ENCODE results near the gene LYSMD2.

LYSMD2 gene

GRCh38 chr15:51677452-51677851, 60.0 kb downstream of the LYSMD2 start:
- TF ChIP-seq EZH2 (IDR thresholded peaks at IDR 0.05), result no peak
- no peak for TF ChIP-seq FOXP2 (optimal IDR thresholded peaks at IDR 0.05; ENCODE audit: control extremely low read depth, extremely low read length, insufficient read depth)
- no peak for TF ChIP-seq POLR2AphosphoS5 (IDR thresholded peaks at IDR 0.05; ENCODE audit: borderline replicate concordance, low read depth, low read length)
- no peak overlapping the region for H3K27ac ChIP-seq
- no peaks in the 10 kb centered on the region for H3K9me3 ChIP-seq (ENCODE audit: low read depth, low read length)
- H3K36me3 ChIP-seq (ENCODE audit: insufficient read depth, low read length), result no peaks in the 10 kb centered on the region
- DNase-seq (ENCODE audit: low read depth, low spot score), result no peak
- no peak overlapping the region for H3K9ac ChIP-seq (ENCODE audit: insufficient read length)
- H3K4me3 ChIP-seq, result no peak overlapping the region

GRCh38 chr15:51677021-51677420, 60.4 kb downstream of the LYSMD2 start:
- no peak for DNase-seq (ENCODE audit: low read depth, low spot score)
- Histone ChIP-seq H3K9ac (ENCODE audit: insufficient read length) (no peak overlapping the region), H3K9me3 (ENCODE audit: low read depth, low read length) (no peaks in the 10 kb centered on the region), H3K4me3 (no peak overlapping the region), H3K36me3 (ENCODE audit: insufficient read depth, low read length) (no peaks in the 10 kb centered on the region), H3K27ac (no peak overlapping the region)
- TF ChIP-seq POLR2AphosphoS5 (IDR thresholded peaks at IDR 0.05; ENCODE audit: borderline replicate concordance, low read depth, low read length), result no peak
- TF ChIP-seq EZH2 (IDR thresholded peaks at IDR 0.05), result no peak
- no peak for TF ChIP-seq FOXP2 (optimal IDR thresholded peaks at IDR 0.05; ENCODE audit: control extremely low read depth, extremely low read length, insufficient read depth)

- Histone ChIP-seq H3K27ac (no peak overlapping the region), H3K9ac (ENCODE audit: insufficient read length) (no peak overlapping the region), H3K9me3 (ENCODE audit: low read depth, low read length) (no peaks in the 10 kb centered on the region), H3K36me3 (ENCODE audit: insufficient read depth, low read length) (no peaks in the 10 kb centered on the region), H3K4me3 (no peak overlapping the region)
- TF ChIP-seq FOXP2 (optimal IDR thresholded peaks at IDR 0.05; ENCODE audit: control extremely low read depth, extremely low read length, insufficient read depth), result no peak
- TF ChIP-seq EZH2 (IDR thresholded peaks at IDR 0.05), result no peak
- no peak for TF ChIP-seq POLR2AphosphoS5 (IDR thresholded peaks at IDR 0.05; ENCODE audit: borderline replicate concordance, low read depth, low read length)
- no peak for DNase-seq (ENCODE audit: low read depth, low spot score)
Observed at GRCh38 chr15:51675234-51675633, 62.2 kb downstream of the LYSMD2 start.
